NCI-H69 (cell line): Measurements from ENCODE around the gene RBFOX1.

Source experiments
- DNase-seq: peaks from one replicate; lab custom pipeline; 2025; lab: John Stamatoyannopoulos, UW

Gene RBFOX1

DNA sequence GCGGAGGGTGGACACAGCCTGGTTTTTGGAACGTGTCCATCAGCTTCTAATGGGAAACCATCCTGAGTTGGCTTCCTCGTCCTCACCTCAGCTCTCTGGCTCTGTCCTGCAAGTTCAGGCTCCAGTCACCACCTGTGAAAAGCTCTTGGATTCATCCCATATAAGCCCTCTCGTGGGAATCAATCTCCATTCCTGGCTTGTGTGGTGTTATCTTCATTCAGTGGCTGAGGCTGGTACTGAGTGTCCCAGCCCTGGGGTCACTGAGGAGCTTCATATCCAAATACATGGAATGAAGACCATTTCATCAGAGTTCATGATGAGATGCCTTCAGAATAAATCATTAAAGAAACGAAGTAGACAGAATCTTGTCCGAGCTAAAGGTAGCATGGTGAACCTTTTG, 189.2 kb downstream of the RBFOX1 start:
- DNase-seq, result no peak

DNA sequence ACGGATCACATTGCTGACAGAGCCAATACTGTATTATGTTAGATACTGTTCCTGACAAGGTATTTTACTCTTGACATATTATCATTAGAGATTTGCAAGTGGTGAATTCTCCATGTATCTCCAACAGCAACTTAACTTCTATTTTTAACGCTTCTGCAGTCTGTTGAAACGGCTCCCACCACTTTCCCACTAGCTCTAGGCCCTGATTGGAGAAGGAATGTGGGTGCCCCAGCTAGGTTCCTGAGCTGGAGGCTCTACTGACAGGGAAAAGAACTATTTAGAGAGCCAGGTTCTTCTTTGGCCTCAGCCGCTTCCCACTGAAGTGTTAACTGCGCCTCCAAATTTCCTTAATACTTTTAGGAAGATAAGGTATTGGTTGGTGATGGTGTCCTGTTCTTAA, 191.8 kb downstream of the RBFOX1 start:
- DNase-seq, result no peak

DNA sequence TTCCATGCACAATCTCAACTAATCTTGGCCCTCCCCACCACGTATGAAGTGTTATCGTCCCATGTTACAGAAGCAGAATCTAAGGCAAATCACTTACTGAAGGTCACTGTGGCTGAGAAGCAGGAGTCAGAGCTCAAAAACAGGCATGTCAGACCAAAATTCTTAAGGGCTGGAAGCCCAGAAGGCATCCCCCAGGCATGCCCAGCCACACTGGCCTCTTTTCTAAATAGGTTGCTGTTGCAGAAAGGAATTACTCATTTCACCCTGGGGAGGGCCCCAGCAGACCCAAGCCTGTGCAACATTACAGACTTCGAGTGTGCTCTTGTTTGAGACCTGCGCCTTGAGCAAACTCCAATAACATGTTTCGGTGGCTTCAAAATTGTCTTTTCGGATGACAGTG, 194.1 kb downstream of the RBFOX1 start:
- DNase-seq, result no peak

DNA sequence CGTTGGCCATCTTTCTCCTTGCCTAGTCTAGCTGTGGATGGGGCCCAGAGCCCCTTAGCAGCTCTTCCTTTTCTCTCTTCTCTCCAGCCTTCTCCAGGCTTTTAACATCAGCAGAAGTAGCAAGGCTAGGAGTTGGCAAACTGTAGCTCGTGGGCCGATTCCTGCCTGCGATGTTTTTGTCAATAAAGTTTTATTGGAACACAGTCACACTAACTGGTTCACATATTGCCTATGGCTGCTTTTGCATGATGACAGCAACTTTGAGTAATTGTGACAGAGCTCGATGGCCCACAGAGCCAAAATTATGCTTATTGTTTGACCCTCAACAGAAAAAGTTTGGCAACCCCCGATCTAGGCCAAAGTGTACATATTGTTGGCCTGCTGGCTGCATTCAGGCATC, 199.9 kb downstream of the RBFOX1 start:
- no peak for DNase-seq

DNA sequence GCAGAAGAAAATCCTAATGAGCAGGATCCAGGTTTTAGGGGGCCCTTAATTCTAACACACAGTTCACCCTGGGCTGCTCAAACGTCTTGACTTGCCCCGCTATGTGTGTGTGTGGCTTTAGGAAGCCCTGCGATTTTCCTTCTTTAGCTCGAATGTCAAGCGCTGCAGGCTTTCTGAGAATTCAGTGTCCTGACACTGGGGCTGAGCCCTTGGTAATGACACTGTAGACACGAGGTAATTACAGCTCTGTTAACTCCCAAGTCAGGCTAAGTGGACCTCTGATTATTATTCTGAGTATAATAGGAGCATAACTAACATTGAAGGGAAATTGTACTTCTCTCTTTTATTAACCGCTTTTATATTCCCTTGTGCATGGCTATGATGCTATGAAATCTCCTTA, 202.1 kb downstream of the RBFOX1 start:
- peak; percentile 26 for DNase-seq

DNA sequence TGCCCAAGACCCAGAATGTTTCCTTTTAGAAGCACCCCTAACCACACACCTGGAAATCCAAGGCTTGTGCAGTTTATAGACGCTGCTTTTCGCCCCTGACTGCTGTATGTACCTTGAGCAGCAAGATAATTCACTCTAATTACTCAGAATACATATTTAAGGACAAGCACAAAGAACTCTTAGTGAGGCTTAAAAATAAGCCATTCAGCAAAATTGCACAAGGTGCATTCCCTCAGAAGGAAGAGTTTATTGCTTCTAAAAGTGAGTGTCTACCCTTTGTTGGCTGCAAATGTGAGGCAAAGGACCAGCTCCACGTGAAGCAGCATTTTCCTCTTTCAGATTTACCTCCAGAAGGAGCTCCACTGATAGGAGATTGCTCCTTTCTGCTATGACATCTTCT, 208.4 kb downstream of the RBFOX1 start:
- no peak for DNase-seq

DNA sequence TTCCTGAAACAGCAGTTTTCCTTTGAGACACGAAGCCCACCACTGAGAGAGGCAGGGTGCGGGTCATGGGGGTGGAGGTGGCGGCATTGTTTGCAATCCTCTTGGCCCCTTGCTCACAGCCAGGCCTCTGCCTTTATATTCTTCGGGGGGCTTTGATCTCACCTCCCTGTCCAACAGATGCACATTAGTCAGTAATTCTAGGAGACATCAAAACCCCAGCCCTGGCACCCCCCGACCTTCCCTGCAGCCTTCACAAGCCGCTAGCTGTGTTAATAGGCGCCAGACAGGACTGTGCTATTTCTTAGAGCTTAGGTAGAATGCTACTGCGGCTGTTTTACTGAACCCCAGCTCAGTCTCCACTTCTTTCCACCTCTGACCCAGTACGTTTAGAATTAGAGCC, 212.6 kb downstream of the RBFOX1 start:
- DNase-seq, result no peak

DNA sequence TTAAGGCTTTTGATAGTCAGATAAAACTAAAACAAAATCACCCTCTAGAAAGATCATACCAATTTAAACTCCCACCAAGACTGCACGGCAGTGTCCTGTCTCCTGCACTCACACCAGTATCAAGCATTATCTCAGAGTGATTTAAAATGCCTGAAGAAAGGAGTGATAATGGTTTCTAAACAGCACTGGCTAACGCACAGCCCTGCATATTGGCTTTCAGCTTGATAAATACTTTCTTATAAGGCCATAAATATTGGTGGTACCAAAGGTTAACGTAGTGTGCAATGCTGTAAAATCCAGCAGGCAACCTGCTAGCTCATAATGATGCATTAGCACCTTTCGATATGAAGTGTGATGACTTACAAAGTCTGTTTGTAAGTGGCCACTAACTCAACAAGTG, 214.3 kb downstream of the RBFOX1 start:
- peak; percentile 72 for DNase-seq

DNA sequence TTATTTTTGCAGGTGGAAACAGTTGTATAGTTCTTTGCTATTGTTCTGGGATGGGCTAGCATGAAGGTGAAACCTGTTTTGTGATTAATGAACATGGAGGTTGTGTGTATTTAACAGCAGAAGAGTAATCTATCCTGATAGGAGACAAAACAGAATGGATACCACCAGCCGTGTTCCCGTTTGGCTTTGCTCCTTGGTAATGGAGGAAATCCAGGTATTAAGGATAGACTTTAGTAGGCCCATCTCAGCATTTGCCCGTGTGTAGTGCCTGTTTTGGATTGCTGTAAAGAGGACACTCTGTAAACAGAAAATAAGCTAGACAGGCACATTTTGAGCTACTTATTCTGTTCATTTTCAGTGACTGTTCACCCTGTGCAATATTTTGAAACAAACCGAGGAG, 215.1 kb downstream of the RBFOX1 start:
- peak; percentile 70 for DNase-seq

DNA sequence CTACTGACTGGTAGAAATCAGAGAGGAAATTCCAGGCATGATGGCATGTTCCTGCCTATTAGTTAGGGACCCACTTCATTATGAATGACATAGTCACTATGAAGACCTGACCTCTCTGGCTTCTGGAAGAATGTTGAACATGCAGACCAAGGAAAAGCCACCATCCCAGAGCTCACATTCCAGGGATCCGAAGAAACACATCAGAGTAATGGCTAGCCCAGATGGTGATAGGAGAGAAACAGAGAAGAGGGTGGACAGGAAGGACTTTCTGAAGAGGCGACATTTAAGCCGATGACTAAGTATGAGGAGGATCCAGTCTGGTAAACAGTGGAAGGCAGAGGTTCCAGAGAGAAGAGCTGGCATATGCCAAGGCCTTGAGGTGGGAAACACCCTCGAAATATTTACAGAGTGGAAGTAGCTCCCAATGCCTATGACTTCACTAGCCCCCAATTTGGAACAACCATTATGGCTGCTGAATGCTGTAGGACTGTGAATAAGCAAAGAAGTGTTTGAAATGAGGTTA, 216.2 kb downstream of the RBFOX1 start:
- no peak for DNase-seq

DNA sequence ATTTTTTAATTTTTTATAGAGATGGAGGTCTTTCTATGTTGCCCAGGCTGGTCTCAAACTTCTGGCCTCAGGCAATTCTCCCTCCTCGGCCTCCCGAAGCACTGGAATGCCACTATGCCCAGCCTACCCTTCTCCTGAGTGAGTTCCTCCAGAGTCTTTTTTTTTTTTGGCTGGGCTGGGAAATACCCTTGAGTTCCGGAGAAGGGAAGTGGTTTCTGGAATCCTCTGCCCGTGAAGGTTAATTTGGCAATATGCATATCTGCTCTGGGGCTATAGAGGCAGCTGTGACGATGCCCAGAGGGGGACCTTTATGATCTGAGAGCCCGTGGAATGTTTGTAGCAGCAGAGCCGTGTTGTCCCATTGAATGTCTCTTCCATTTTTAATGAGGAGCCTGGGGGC, 217.5 kb downstream of the RBFOX1 start:
- DNase-seq, result no peak

DNA sequence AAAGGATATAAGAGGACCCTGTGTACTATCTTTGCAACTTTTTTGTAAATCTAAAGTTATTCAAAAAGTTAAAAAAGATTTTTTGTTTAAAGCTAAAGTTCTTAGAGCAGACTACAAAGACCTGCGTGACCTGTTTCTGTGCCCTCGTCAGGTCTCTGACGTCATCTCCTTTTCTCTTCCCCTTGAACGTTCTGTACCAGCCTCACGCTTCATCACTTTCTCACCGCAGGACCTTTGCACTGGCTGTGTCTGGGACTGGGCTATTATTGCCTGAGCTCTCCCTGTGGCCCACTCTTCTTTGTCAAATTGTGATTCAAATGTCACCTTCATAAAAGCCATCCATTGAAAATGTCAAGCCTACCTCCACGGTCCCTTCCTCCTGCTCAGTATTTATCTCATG, 222.8 kb downstream of the RBFOX1 start:
- no peak for DNase-seq

DNA sequence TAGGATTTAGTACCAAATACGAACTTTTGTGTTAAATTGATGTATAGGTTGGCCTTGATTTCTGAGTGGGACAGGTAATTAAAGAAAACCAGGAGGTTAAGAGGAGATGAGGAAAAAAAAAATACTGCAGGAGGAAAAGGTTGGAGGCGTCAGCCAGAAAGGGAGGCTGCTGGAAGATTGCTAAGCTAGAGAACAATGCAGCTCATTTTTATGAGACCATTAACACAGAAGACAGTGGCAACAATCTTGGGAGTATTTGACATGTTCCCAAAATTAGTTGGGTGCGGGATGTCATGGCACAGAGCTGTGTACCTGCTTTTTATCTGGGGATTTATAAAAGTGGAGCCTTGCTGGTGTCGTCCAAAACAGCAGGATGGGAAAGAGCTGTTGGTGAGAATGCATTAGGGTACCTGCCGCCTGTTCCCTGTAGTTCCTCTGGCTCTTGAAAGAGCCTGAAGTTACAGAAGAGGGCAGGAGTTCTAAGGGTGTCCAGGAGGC, 229.3 kb downstream of the RBFOX1 start:
- no peak for DNase-seq

DNA sequence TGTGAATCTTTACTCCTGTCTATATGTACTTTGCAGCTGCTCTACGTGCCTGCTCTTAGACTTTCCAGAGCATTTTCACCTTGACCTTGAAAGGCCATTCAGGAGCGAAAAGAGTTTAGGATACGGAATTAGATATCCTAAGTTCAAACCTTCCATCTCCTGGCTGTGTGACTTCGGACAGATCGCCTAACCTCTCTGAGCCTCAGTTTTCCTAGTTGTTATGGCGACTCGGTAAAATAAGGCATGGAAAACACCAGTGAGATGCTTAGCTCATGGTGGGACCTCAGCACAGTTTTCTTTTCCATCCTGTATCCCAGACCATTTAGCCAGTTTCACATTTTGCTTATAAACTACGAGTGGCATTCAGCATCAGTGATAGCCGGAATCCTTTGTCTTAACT, 233.7 kb downstream of the RBFOX1 start:
- no peak for DNase-seq

DNA sequence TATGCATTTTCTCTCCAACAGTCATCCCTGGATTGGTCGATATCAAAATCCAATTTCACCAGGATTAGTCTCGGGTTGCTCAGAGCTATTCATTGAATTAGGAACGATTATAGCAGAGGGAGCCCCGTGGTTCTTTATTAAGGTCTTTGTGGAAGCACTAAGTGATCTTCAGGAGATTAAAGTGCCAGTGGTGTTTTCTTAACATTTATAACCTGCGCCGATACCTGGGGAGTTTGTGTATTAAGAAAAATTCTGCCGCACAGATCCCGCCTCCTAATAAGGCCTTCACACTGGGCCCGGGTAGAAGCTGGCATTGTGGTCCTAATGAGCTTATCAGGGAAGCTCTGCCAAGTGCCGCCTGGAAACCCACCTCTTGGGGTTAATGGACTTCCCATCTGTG, 238.7 kb downstream of the RBFOX1 start:
- DNase-seq, result no peak

DNA sequence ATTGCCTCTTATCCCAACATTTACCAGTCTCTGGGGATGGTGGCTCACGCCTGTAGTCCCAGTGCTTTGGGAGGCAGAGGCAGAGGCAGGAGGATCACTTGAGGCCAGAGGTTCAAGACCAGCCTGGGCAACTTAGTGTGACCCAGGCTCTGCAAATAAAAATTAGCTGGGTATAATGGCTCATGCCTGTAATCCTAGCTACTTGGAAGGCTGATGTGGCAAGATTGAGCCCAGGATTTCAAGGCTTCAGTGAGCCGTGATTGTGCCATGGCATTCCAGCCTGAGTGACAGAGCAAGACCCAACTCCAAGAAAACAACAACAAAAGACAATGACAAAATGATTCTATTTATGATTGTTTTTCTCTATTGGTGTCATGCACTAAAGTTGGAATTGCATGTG, 244.9 kb downstream of the RBFOX1 start:
- DNase-seq, result no peak

DNA sequence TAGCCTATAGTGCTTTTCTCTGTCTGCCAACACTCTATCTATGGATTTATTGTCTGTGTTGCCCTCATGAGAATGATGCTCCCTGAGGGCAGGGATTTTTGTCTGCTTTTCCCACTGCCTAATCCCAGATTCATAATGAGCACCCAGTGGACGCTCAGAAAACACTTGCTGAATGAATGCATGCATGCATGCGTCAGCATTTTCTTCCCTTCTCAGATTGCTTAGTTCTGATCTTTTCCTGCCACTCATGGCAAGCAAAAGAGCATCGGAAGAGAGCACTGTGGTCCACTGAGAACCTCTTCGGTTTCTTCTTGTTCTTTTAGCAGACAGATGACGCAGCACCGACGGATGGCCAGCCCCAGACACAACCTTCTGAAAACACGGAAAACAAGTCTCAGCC, 246.8 kb downstream of the RBFOX1 start:
- DNase-seq, result no peak

DNA sequence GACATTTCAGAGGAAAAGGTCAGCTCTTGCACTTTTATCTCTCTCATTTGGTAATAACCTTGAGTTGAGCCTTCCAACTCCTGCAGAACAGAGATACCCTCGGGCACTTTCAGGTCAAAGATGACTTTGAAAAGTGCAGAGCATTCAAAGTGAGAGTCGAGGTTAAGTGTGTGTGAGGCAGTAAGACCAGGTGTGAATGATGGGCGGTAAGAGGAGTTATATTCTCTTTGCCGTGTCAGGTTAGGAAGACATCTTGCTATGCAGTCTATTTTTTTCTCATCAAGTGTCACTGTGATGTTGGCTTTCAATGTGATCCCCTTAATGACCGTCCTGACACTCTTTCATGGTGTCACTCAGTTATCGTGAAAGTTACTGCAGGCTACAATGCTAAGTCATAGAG, 248.5 kb downstream of the RBFOX1 start:
- no peak for DNase-seq

DNA sequence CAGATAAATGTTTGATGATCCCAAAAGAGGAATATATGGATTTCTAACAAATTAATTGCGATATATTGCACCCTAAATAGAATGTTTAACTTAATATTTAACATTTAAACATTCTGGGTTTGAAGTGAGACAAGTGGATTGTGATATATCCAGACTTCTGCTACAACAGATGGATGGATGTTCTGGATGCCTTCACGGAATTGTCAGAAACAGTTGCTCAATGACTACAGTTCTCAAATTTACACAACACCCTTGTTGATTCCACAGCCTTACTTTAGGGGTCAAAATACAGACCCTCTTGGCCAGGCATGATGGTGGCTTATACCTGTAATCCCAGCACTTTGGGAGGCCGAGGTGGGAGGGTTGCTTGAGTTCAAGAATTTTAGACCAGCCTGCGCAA, 250.8 kb downstream of the RBFOX1 start:
- DNase-seq, result no peak

DNA sequence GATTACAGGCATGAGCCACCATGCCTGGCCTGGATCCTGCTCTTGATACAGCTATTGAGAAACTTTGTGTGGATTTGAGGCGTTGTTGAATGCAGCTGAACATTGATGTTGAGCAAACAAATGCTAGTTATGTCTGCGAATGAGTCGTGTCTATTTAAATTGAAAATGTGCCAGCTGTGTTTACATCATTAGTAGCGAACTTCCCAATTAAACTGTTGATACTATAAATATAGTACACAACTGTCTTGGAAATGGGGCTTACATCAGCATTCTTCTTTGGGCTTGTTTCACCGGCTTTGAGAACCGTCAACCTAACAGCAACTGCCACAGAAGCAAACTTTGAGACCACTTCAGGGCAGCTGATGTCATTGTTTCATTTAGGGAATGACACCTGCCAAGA, 251.9 kb downstream of the RBFOX1 start:
- peak; percentile 21 for DNase-seq

DNA sequence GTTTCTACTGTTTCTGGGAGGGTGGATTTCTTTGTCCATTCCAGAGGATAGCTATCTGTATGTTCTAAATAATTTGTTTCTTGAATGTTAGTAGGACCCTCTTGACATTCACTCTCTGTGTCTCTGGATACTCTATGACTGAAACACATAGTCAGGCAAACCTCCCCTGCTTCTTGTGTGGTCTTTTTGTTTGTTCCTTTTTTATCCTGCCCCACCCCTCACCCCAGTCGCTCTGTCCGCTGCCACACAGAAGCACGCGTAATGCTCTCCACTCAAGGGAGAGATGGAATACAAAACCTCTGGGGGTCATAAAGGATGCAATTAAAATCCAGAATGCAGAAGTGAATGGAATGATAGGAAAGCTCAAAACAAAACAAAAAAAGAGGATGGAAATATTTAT, 253.1 kb downstream of the RBFOX1 start:
- DNase-seq, result no peak

DNA sequence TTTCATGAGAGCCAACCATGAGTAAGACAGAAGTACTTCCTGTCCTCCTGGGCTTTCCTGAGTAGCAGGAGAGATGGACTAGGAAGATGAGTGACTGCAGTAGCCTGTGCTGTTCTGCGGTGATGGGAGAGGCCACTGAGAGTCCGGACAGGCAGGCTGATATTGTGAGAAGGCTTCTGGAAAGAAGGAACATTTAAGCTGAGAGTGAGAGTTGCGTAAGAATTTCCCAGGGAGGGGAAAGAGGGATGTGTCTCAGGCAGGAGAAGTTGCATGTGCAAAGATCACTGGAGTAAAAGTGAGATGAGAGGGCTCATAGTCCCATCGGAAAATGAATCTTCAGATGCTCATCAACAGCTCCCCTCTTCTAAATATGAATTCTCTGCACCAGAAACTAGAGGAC, 258.3 kb downstream of the RBFOX1 start:
- DNase-seq, result no peak

DNA sequence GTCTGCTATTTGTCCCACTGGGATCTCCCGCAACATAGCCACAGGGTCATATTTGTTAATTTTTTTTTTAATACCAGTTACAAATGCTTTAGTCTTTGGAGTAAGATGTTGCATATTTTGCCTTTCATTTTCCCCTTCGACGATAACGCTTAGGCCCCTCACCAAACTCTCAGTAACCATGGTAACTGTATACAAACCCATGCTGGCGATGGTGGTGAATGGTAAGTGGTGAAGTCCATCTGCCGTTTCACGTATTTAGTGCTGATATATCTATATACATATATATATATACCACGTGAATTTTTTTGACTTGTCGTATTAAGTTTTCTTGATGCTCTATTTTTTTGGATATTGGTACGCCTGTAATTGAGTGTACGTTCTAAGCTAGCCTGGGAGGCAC, 263.7 kb downstream of the RBFOX1 start:
- no peak for DNase-seq

DNA sequence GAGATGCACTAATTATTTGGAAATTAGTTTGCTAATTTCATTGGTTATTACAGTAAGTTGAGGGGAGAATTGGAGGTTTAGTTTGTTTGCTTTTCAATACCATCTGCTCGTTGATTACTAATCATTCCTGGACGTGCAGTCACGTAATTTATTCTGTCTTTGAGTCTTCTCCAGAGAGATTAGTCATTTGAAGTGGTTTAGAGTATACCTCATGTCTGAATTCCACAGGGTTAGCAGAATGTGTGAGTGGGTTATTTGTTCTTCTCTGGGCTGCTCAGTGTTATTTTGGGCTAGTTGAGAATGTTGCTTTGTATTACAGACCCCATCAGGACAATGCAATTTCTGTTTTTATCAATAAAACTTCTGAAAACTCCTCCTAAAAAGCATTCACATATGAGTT, 265.0 kb downstream of the RBFOX1 start:
- no peak for DNase-seq

DNA sequence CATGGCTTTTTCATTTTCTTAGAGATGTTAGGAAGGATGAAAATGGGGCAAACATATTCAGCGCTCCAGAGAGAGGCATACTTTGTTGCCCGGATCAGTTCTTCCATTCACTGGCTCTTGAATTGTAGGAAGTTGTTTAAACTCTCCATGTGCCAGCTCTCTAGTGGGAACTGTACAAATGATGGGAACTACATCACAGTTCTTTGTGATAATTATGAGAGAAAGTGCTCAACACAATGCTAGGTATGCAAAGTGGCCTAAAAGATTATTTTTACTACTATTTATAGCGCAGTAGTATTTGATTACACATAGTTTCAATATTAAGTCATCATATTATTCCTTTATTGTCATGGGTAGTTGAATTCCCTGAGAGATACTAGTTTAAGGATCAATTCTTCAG, 268.5 kb downstream of the RBFOX1 start:
- no peak for DNase-seq
